Endothelial cell (in vitro differentiated cells): ENCODE results near the gene NACA2. TPM values are rescaled to one million over a fixed set of nuclear protein-coding genes. Genes with fewer than 3 reads are reported as not detected.

Experiments
- DNase-seq: peaks from one replicate; pipeline ENCODE4 v3.0.0; 2021; ENCODE audit warnings: low spot score
- H3K27ac Mint-ChIP-seq: one replicate; pipeline ENCODE4 v1.8.0; 2021; ENCODE audit warnings: mixed read lengths, inconsistent platforms; ENCODE audit not compliant: unreplicated experiment
- H3K27me3 Mint-ChIP-seq: one replicate; pipeline ENCODE4 v1.8.0; 2021; ENCODE audit warnings: mild to moderate bottlenecking, moderate library complexity, mixed read lengths, inconsistent platforms; ENCODE audit not compliant: unreplicated experiment
- H3K36me3 Mint-ChIP-seq: one replicate; pipeline ENCODE4 v1.8.0; 2021; ENCODE audit warnings: mild to moderate bottlenecking, low read depth, mixed read lengths, inconsistent platforms; ENCODE audit not compliant: unreplicated experiment
- H3K4me1 Mint-ChIP-seq: one replicate; pipeline ENCODE4 v1.8.0; 2021; ENCODE audit warnings: mild to moderate bottlenecking, mixed read lengths, inconsistent platforms; ENCODE audit not compliant: unreplicated experiment
- H3K4me3 Mint-ChIP-seq: one replicate; pipeline ENCODE4 v1.8.0; 2021; ENCODE audit warnings: mild to moderate bottlenecking, mixed read lengths, inconsistent platforms; ENCODE audit not compliant: unreplicated experiment
- H3K9me3 Mint-ChIP-seq: one replicate; pipeline ENCODE4 v1.8.0; 2021; ENCODE audit warnings: mixed read lengths, inconsistent platforms; ENCODE audit not compliant: unreplicated experiment
- total RNA-seq: library from RNA; stranded (reverse); fragmentation: NEBNext Ultra II Directional; extraction: Animal tissue kit (Norgen Biotek cat#: 25700); gene quantifications from one replicate; pipeline ENCODE4 v1.2.1, GENCODE V29; 2021; ENCODE audit not compliant: unreplicated experiment
- TF ChIP-seq, protein P1 (sequence below): fragments of 200-600 bp; sonication (generic); IDR thresholded peaks from one replicate; pipeline ENCODE4 v1.5.0; 2021; ENCODE audit warnings: antibody characterized with exemption; ENCODE audit not compliant: unreplicated experiment

The NACA2 gene
- total RNA-seq, 1 donor from 2014 or later, result not detected

DNA sequence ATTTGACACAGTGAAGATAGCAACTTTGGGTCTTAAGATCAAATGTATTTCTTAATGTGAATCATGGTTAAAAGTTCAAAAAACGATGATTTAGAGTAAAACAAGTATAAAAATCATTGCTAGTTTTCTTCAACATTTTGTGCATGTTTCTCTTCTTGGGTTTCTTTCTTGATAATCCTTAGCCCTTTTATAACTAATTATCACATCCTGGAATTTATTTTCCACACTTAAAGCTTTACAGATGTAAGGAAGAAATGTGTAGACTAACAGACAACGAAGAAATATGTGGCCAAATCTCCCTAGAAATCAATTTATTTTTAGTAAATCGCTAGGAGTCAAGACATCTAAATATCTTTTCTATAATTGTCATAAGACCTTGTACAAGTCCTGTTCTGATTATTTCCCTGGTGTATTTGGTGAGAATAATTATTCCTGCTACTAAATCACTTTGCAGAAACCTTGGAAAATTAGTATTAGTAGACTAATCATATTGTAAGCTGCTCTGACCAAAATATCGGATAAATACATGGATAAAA, 4.9 kb downstream of the NACA2 start:
- no peak overlapping the region for H3K4me3 Mint-ChIP-seq
- no peaks in the 10 kb centered on the region for H3K9me3 Mint-ChIP-seq
- H3K36me3 Mint-ChIP-seq, result no peaks in the 10 kb centered on the region
- H3K4me1 Mint-ChIP-seq, result no peaks in the 10 kb centered on the region
- no peaks in the 10 kb centered on the region for H3K27me3 Mint-ChIP-seq
- no peak for DNase-seq
- TF ChIP-seq, protein P1, sequence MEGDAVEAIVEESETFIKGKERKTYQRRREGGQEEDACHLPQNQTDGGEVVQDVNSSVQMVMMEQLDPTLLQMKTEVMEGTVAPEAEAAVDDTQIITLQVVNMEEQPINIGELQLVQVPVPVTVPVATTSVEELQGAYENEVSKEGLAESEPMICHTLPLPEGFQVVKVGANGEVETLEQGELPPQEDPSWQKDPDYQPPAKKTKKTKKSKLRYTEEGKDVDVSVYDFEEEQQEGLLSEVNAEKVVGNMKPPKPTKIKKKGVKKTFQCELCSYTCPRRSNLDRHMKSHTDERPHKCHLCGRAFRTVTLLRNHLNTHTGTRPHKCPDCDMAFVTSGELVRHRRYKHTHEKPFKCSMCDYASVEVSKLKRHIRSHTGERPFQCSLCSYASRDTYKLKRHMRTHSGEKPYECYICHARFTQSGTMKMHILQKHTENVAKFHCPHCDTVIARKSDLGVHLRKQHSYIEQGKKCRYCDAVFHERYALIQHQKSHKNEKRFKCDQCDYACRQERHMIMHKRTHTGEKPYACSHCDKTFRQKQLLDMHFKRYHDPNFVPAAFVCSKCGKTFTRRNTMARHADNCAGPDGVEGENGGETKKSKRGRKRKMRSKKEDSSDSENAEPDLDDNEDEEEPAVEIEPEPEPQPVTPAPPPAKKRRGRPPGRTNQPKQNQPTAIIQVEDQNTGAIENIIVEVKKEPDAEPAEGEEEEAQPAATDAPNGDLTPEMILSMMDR, result no peak
- H3K27ac Mint-ChIP-seq, result no peak overlapping the region

DNA sequence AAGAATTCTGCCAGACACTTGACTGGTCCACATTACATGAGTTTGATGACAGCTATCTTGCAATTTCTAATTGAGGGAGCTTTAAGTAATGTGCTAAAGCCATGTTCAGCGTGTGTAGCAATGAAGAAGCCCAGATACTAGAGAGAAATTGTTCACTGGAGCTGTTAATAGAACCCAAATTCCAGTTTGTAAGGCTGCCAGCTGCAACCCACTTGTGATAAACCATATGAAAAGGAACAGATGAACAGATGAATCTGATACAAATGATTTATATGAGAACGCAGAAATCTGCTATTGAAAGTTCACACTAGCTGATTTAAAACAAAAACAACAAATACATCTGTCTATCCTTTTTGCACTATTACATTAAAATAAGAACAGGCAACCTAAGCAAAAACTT, 6.2 kb downstream of the NACA2 start:
- H3K4me1 Mint-ChIP-seq, result no peaks in the 10 kb centered on the region
- H3K9me3 Mint-ChIP-seq, result no peaks in the 10 kb centered on the region
- no peak for DNase-seq
- H3K27me3 Mint-ChIP-seq, result no peaks in the 10 kb centered on the region
- no peak overlapping the region for H3K4me3 Mint-ChIP-seq
- no peak overlapping the region for H3K27ac Mint-ChIP-seq
- TF ChIP-seq, protein P1, result no peak
- no peaks in the 10 kb centered on the region for H3K36me3 Mint-ChIP-seq

DNA sequence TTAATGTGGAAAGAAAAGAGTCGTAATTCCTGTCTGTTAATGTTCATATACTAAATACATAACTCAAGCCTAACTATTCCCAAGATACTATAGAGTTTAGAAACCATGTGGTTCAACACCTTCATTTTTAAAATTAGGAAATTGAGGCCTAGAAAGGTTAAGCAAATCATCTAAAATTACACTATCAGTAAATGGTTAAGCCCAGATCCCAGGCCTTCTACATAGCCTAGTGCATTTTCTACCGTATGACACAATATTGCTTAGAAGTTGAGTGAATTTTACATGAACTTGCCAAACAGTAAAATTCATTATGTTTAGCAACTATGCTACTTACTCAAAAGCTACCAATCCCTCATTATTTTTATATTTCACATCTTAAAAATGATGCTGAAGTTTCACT, 6.8 kb downstream of the NACA2 start:
- Mint-ChIP-seq H3K27ac (no peak overlapping the region), H3K36me3 (no peaks in the 10 kb centered on the region), H3K4me3 (no peak overlapping the region), H3K4me1 (no peaks in the 10 kb centered on the region), H3K27me3 (no peaks in the 10 kb centered on the region), H3K9me3 (no peaks in the 10 kb centered on the region)
- TF ChIP-seq, protein P1, result no peak
- no peak for DNase-seq

DNA sequence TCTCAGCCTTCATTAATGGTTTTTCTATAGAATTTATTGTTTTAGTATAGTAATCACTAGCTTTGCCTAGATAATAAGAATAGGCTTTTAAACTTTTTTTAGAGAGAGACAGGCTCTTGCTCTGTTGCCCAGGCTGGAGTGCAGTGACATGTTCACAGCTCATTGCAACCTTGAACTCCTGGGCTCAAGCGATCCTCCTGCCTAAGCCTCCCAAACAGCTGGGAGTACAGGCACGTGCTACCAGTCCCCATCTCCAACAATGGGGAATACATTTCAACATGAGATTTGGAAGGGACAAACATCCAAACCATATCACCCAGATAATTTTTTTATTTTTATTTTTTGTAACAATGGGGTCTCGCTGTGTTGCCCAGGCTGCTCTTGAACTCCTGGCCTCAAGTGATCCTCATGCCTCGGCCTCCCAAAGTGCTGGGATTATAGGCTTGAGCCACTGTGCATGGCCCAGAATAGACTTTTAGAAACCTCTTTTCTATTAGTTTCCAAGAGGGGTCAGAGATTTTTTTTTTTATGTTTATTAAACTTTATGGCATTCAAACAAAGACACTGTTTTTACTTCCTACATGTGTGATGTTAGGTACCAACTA, 7.3 kb downstream of the NACA2 start:
- H3K27ac Mint-ChIP-seq, result no peak overlapping the region
- H3K9me3 Mint-ChIP-seq, result no peaks in the 10 kb centered on the region
- H3K4me1 Mint-ChIP-seq, result no peaks in the 10 kb centered on the region
- TF ChIP-seq, protein P1, result no peak
- no peaks in the 10 kb centered on the region for H3K27me3 Mint-ChIP-seq
- no peaks in the 10 kb centered on the region for H3K36me3 Mint-ChIP-seq
- DNase-seq, result no peak
- no peak overlapping the region for H3K4me3 Mint-ChIP-seq

DNA sequence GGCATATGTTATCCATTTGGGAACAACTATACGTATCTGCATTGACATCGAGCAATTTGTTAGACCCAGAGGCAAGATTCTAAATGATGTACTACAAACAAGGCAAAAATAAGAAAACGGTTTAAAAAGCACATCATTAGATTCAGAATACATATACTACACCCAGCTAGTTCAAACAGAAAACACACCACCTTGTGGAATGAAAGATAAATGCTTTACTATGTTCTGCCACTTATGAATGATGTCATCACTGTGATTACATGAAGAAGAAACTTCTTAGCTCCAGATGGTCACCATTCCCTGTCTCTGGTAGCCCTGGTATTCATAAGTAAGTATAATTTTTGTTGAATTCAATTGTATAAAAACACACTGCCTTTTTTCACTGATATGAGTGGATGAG, 7.8 kb downstream of the NACA2 start:
- H3K4me1 Mint-ChIP-seq, result no peaks in the 10 kb centered on the region
- TF ChIP-seq, protein P1, result peak; percentile 50
- H3K36me3 Mint-ChIP-seq, result no peaks in the 10 kb centered on the region
- no peaks in the 10 kb centered on the region for H3K27me3 Mint-ChIP-seq
- DNase-seq, result no peak
- H3K27ac Mint-ChIP-seq, result no peak overlapping the region
- no peaks in the 10 kb centered on the region for H3K9me3 Mint-ChIP-seq
- H3K4me3 Mint-ChIP-seq, result no peak overlapping the region
